ENCODE results near the gene NTNG1.
A peak's percentile ranks its signal among the peaks of the same experiment; 100 is the strongest.

Gene NTNG1

GRCh38 chr1:107132195-107132594, 8.6 kb upstream of the NTNG1 start:
- DNase-seq (ENCODE audit: low spot score in 2 of 2): no peak
- Mint-ChIP-seq H3K36me3 (ENCODE audit: insufficient read depth) (no peaks in the 10 kb centered on the region), H3K4me1 (no peaks in the 10 kb centered on the region), H3K9me3 (no peaks in the 10 kb centered on the region), H3K27ac (ENCODE audit: low read depth) (no peak overlapping the region), H3K4me3 (no peak overlapping the region), H3K27me3 (peaks cover 24% of the 10 kb centered on the region)
- no peak for ATAC-seq (replicated peaks; ENCODE audit: extremely low read depth, poor library complexity, severe bottlenecking)

DNA sequence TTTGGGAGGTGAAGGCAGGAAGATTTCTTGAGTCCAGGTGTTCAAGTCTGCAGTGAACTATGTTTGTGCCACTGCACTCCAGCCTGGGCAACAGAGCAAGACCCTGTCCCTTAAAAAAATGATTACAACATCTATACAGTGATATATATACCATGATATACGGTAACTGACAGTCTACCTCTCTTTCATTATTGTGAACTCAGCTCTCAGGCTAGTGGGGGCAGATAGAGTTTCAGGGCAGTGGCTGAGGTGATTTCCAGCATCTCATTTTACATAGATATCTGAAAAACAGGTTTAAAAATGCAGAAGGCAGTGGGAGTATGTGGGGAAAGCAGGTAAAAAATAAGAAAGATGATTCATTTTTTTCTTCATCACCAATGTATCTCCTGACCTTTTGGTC, 8.1 kb upstream of the NTNG1 start:
- ATAC-seq (replicated peaks; ENCODE audit: extremely low read depth, poor library complexity, severe bottlenecking): no peak

GRCh38 chr1:107135463-107135862, 5.4 kb upstream of the NTNG1 start:
- no peaks in the 10 kb centered on the region for H3K36me3 Mint-ChIP-seq (ENCODE audit: insufficient read depth)
- H3K4me1 Mint-ChIP-seq: peaks cover 10% of the 10 kb centered on the region

More for the DNA sequence above, 8.1 kb upstream of the NTNG1 start:
- no peaks in the 10 kb centered on the region for H3K4me1 Mint-ChIP-seq
- no peak for DNase-seq (ENCODE audit: low spot score in 2 of 2)
- no peaks in the 10 kb centered on the region for H3K9me3 Mint-ChIP-seq
- no peaks in the 10 kb centered on the region for H3K36me3 Mint-ChIP-seq (ENCODE audit: insufficient read depth)
- no peak overlapping the region for H3K27ac Mint-ChIP-seq (ENCODE audit: low read depth)
- H3K27me3 Mint-ChIP-seq: peaks cover 28% of the 10 kb centered on the region
- no peak overlapping the region for H3K4me3 Mint-ChIP-seq

DNA sequence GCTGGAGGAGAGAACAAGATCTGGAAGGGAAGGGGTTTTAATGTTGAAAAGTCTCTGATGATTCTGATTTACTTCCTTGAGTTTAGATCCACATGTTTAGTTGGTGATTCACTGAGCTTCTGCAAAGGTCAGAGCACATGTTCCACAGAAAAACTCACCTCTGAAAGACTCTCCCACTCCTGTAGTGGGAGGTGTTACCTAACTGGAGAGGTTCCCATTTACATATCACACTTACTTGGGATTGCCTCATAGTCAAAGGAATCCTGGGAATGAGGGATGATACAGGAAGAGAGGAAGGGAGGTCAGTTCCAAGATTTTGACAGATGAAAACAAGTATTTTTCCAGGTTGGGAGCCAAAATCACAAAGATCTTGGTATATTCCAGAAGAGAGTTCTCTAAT, 2.7 kb upstream of the NTNG1 start:
- DNase-seq (ENCODE audit: low spot score in 2 of 2) (no peak), ATAC-seq (replicated peaks; ENCODE audit: extremely low read depth, poor library complexity, severe bottlenecking) (no peak)
- Mint-ChIP-seq H3K36me3 (ENCODE audit: insufficient read depth) (no peaks in the 10 kb centered on the region), H3K27me3 (peaks cover 78% of the 10 kb centered on the region), H3K9me3 (no peaks in the 10 kb centered on the region), H3K4me3 (no peak overlapping the region), H3K4me1 (peaks cover 22% of the 10 kb centered on the region), H3K27ac (ENCODE audit: low read depth) (no peak overlapping the region)

More at GRCh38 chr1:107135463-107135862, 5.4 kb upstream of the NTNG1 start:
- ATAC-seq (replicated peaks; ENCODE audit: extremely low read depth, poor library complexity, severe bottlenecking) (no peak), DNase-seq (ENCODE audit: low spot score in 2 of 2) (no peak)
- Mint-ChIP-seq H3K4me3 (no peak overlapping the region), H3K9me3 (no peaks in the 10 kb centered on the region), H3K27me3 (peaks cover 54% of the 10 kb centered on the region), H3K27ac (ENCODE audit: low read depth) (no peak overlapping the region)

- DNase-seq (ENCODE audit: low spot score in 2 of 2) (no peak), ATAC-seq (replicated peaks; ENCODE audit: extremely low read depth, poor library complexity, severe bottlenecking) (no peak)
- H3K4me1 Mint-ChIP-seq: peaks cover 22% of the 10 kb centered on the region
- peaks cover 82% of the 10 kb centered on the region for H3K27me3 Mint-ChIP-seq
- H3K9me3 Mint-ChIP-seq: no peaks in the 10 kb centered on the region
- no peaks in the 10 kb centered on the region for H3K36me3 Mint-ChIP-seq (ENCODE audit: insufficient read depth)
- no peak overlapping the region for H3K27ac Mint-ChIP-seq (ENCODE audit: low read depth)
- H3K4me3 Mint-ChIP-seq: peak overlapping the region; percentile 79
Measured at GRCh38 chr1:107138767-107139445, 1.9 kb upstream of the NTNG1 start.

GRCh38 chr1:107139833-107140702, 771 bp upstream of the NTNG1 start:
- no peaks in the 10 kb centered on the region for H3K36me3 Mint-ChIP-seq (ENCODE audit: insufficient read depth)
- DNase-seq (ENCODE audit: low spot score in 2 of 2) (no peak), ATAC-seq (replicated peaks; ENCODE audit: extremely low read depth, poor library complexity, severe bottlenecking) (peak; percentile 57)
- peaks cover 81% of the 10 kb centered on the region for H3K27me3 Mint-ChIP-seq
- peak overlapping the region; percentile 79 for H3K4me3 Mint-ChIP-seq
- no peak overlapping the region for H3K27ac Mint-ChIP-seq (ENCODE audit: low read depth)
- H3K9me3 Mint-ChIP-seq: no peaks in the 10 kb centered on the region
- peaks cover 22% of the 10 kb centered on the region for H3K4me1 Mint-ChIP-seq

GRCh38 chr1:107141491-107142126, 770 bp downstream of the NTNG1 start:
- DNase-seq (ENCODE audit: low spot score in 2 of 2): no peak
- H3K4me3 Mint-ChIP-seq: peak overlapping the region; percentile 82
- H3K27ac Mint-ChIP-seq (ENCODE audit: low read depth): no peak overlapping the region
- peak; percentile 42 for ATAC-seq (replicated peaks; ENCODE audit: extremely low read depth, poor library complexity, severe bottlenecking)
- H3K36me3 Mint-ChIP-seq (ENCODE audit: insufficient read depth): no peaks in the 10 kb centered on the region
- H3K27me3 Mint-ChIP-seq: peaks cover 86% of the 10 kb centered on the region
- peaks cover 22% of the 10 kb centered on the region for H3K4me1 Mint-ChIP-seq
- H3K9me3 Mint-ChIP-seq: no peaks in the 10 kb centered on the region

DNA sequence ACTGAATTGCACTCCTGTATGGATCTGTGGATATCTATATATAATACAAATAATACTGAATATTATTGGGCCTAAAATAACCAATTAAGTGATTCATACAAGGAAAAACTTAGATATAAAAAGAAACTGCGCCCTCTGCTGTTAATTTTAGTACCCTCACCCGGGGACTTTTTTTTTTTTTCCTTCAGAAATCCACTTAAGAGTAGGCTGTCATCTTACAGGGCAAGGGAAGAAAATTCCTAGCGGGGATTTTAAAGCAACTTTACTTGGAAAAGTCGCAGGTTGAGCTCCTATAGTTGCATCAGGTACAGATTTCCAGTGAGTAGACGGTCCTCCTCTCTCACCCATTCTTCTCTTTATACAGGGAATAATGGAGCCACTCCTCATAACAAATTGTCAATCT, 1.3 kb downstream of the NTNG1 start:
- Mint-ChIP-seq H3K27me3 (peaks cover 86% of the 10 kb centered on the region), H3K36me3 (ENCODE audit: insufficient read depth) (no peaks in the 10 kb centered on the region), H3K27ac (ENCODE audit: low read depth) (no peak overlapping the region), H3K4me3 (peak overlapping the region; percentile 82), H3K9me3 (no peaks in the 10 kb centered on the region), H3K4me1 (peaks cover 22% of the 10 kb centered on the region)
- ATAC-seq (replicated peaks; ENCODE audit: extremely low read depth, poor library complexity, severe bottlenecking) (no peak), DNase-seq (ENCODE audit: low spot score in 2 of 2) (no peak)

DNA sequence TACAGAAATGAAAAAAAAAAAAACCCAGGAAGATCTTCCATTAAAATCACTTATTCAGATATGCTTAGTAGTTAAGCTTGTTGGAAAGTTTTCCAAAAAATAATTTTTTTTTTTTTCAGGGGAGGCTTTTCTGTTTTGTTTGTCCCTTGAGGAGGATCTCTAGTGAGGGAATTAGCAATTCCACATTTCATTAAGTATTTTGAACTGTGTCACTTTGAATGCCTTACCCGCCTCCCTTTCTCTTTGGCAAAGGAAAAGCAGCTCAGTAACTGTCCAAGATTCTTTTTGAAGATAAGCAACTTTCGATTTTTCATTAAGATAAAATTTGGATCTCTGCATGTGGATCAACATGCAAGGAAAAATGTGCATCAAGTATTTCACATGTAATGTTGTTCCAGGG, 1.8 kb downstream of the NTNG1 start:
- no peak for DNase-seq (ENCODE audit: low spot score in 2 of 2)
- H3K27me3 Mint-ChIP-seq: peaks cover 83% of the 10 kb centered on the region
- H3K9me3 Mint-ChIP-seq: no peaks in the 10 kb centered on the region
- peaks cover 22% of the 10 kb centered on the region for H3K4me1 Mint-ChIP-seq
- H3K36me3 Mint-ChIP-seq (ENCODE audit: insufficient read depth): no peaks in the 10 kb centered on the region
- H3K4me3 Mint-ChIP-seq: no peak overlapping the region
- no peak overlapping the region for H3K27ac Mint-ChIP-seq (ENCODE audit: low read depth)
- no peak for ATAC-seq (replicated peaks; ENCODE audit: extremely low read depth, poor library complexity, severe bottlenecking)

DNA sequence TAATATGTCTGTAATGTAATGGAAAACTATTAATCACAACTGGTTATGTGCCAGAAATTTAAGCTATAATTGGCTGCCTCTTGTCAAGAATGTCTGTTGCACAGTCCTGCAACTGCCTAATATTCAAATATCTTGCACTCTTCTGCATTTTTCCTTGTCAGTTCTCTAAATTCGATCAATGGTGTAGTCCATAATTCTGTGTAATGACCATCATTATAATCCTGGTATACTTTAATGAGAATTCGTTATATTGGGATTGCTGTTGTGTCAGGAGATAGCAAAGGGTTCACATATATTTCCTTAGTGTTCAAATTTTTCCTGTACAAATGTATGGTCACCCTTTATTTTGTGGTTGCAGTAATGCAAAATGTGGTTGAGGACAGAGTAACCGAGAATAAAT, 4.8 kb downstream of the NTNG1 start:
- H3K4me3 Mint-ChIP-seq: no peak overlapping the region
- no peaks in the 10 kb centered on the region for H3K36me3 Mint-ChIP-seq (ENCODE audit: insufficient read depth)
- DNase-seq (ENCODE audit: low spot score in 2 of 2): no peak
- H3K27ac Mint-ChIP-seq (ENCODE audit: low read depth): no peak overlapping the region
- no peak for ATAC-seq (replicated peaks; ENCODE audit: extremely low read depth, poor library complexity, severe bottlenecking)
- H3K9me3 Mint-ChIP-seq: no peaks in the 10 kb centered on the region
- peaks cover 54% of the 10 kb centered on the region for H3K27me3 Mint-ChIP-seq
- peaks cover 11% of the 10 kb centered on the region for H3K4me1 Mint-ChIP-seq

GRCh38 chr1:107147843-107148242, 7.0 kb downstream of the NTNG1 start:
- Mint-ChIP-seq H3K4me3 (no peak overlapping the region), H3K36me3 (ENCODE audit: insufficient read depth) (no peaks in the 10 kb centered on the region), H3K4me1 (no peaks in the 10 kb centered on the region), H3K27ac (ENCODE audit: low read depth) (no peak overlapping the region), H3K27me3 (peaks cover 35% of the 10 kb centered on the region), H3K9me3 (no peaks in the 10 kb centered on the region)
- DNase-seq (ENCODE audit: low spot score in 2 of 2) (no peak), ATAC-seq (replicated peaks; ENCODE audit: extremely low read depth, poor library complexity, severe bottlenecking) (no peak)

GRCh38 chr1:107149946-107150345, 9.1 kb downstream of the NTNG1 start:
- Mint-ChIP-seq H3K27ac (ENCODE audit: low read depth) (no peak overlapping the region), H3K9me3 (peaks cover 4% of the 10 kb centered on the region), H3K27me3 (peaks cover 27% of the 10 kb centered on the region), H3K36me3 (ENCODE audit: insufficient read depth) (no peaks in the 10 kb centered on the region), H3K4me1 (no peaks in the 10 kb centered on the region), H3K4me3 (no peak overlapping the region)
- no peak for DNase-seq (ENCODE audit: low spot score in 2 of 2)
- ATAC-seq (replicated peaks; ENCODE audit: extremely low read depth, poor library complexity, severe bottlenecking): no peak
